ENCODE measurements around the gene LRMDA. TPM values are rescaled to one million over a fixed set of nuclear protein-coding genes. Genes with fewer than 3 reads are reported as not detected.

Gene LRMDA
- total RNA-seq, 6 experiments from 2014 or later: 0.32 TPM; not detected in 5

GRCh38 chr10:76086170-76086760, 654.8 kb downstream of the LRMDA start:
- TF ChIP-seq CTCF (IDR thresholded peaks at IDR 0.05): no peak
- Mint-ChIP-seq H3K4me1 (ENCODE audit: low read depth) (peaks cover 35% of the 10 kb centered on the region), H3K27me3 (ENCODE audit: insufficient read depth) (peaks cover 5% of the 10 kb centered on the region), H3K9me3 (no peaks in the 10 kb centered on the region; the same call in 1 of the 2 replicates), H3K27ac (peak overlapping the region; percentile 40), H3K36me3 (ENCODE audit: low read depth) (no peaks in the 10 kb centered on the region), H3K4me3 (peak overlapping the region; percentile 46)
- no peak for DNase-seq

GRCh38 chr10:76086761-76087639, 655.6 kb downstream of the LRMDA start:
- H3K4me1 Mint-ChIP-seq (ENCODE audit: low read depth): peaks cover 32% of the 10 kb centered on the region
- H3K27ac Mint-ChIP-seq: peak overlapping the region; percentile 40
- H3K4me3 Mint-ChIP-seq: peak overlapping the region; percentile 46
- DNase-seq: peak; percentile 81
- H3K27me3 Mint-ChIP-seq (ENCODE audit: insufficient read depth): peaks cover 5% of the 10 kb centered on the region
- H3K36me3 Mint-ChIP-seq (ENCODE audit: low read depth): no peaks in the 10 kb centered on the region
- H3K9me3 Mint-ChIP-seq: no peaks in the 10 kb centered on the region; the same call in 1 of the 2 replicates
- peak; percentile 79 for TF ChIP-seq CTCF (IDR thresholded peaks at IDR 0.05)

- no peak overlapping the region for H3K27ac Mint-ChIP-seq
Observed at GRCh38 chr10:76088008-76088407, 656.6 kb downstream of the LRMDA start.

GRCh38 chr10:76088980-76089379, 657.6 kb downstream of the LRMDA start:
- TF ChIP-seq CTCF (IDR thresholded peaks at IDR 0.05): no peak
- Mint-ChIP-seq H3K4me1 (ENCODE audit: low read depth) (peaks cover 23% of the 10 kb centered on the region), H3K4me3 (no peak overlapping the region), H3K27ac (no peak overlapping the region), H3K27me3 (ENCODE audit: insufficient read depth) (peaks cover 5% of the 10 kb centered on the region), H3K36me3 (ENCODE audit: low read depth) (no peaks in the 10 kb centered on the region), H3K9me3 (no peaks in the 10 kb centered on the region; the same call in 1 of the 2 replicates)
- no peak for DNase-seq

More at GRCh38 chr10:76088008-76088407, 656.6 kb downstream of the LRMDA start:
- Mint-ChIP-seq H3K27me3 (ENCODE audit: insufficient read depth) (peaks cover 5% of the 10 kb centered on the region), H3K9me3 (no peaks in the 10 kb centered on the region; the same call in 1 of the 2 replicates), H3K36me3 (ENCODE audit: low read depth) (no peaks in the 10 kb centered on the region), H3K4me1 (ENCODE audit: low read depth) (peaks cover 26% of the 10 kb centered on the region), H3K4me3 (no peak overlapping the region)
- no peak for TF ChIP-seq CTCF (IDR thresholded peaks at IDR 0.05)
- DNase-seq: no peak

GRCh38 chr10:76089556-76090180, 658.2 kb downstream of the LRMDA start:
- peaks cover 5% of the 10 kb centered on the region for H3K27me3 Mint-ChIP-seq (ENCODE audit: insufficient read depth)
- no peak overlapping the region for H3K27ac Mint-ChIP-seq
- TF ChIP-seq CTCF (IDR thresholded peaks at IDR 0.05): no peak
- H3K36me3 Mint-ChIP-seq (ENCODE audit: low read depth): no peaks in the 10 kb centered on the region
- no peaks in the 10 kb centered on the region; the same call in 1 of the 2 replicates for H3K9me3 Mint-ChIP-seq
- no peak for DNase-seq
- H3K4me1 Mint-ChIP-seq (ENCODE audit: low read depth): peaks cover 23% of the 10 kb centered on the region
- H3K4me3 Mint-ChIP-seq: no peak overlapping the region
